ENCODE data around the gene SPA17.

The SPA17 gene

GRCh38 chr11:124725719-124726105 is 52.0 kb downstream of the SPA17 start:
- H3K4me3 ChIP-seq (ENCODE audit: low read depth, low read length): no peak overlapping the region
- in situ Hi-C loops (cut with HindIII; ENCODE audit: low sequenced_read_pairs): no loop called here
- no peak for TF ChIP-seq CTCF (IDR thresholded peaks at IDR 0.05; ENCODE audit: low read depth, low read length)
- peak; percentile 54 for DNase-seq (ENCODE audit: low read depth, low spot score)

GRCh38 chr11:124727474-124727873 is 53.8 kb downstream of the SPA17 start:
- no peak for TF ChIP-seq CTCF (IDR thresholded peaks at IDR 0.05; ENCODE audit: low read depth, low read length)
- H3K4me3 ChIP-seq (ENCODE audit: low read depth, low read length): no peak overlapping the region
- in situ Hi-C loops (cut with HindIII; ENCODE audit: low sequenced_read_pairs): no loop called here
- no peak for DNase-seq (ENCODE audit: low read depth, low spot score)

- no peak for DNase-seq (ENCODE audit: low read depth, low spot score)
- no peak overlapping the region for H3K4me3 ChIP-seq (ENCODE audit: low read depth, low read length)
- no peak for TF ChIP-seq CTCF (IDR thresholded peaks at IDR 0.05; ENCODE audit: low read depth, low read length)
- in situ Hi-C loops (cut with HindIII; ENCODE audit: low sequenced_read_pairs): no loop called here
These were observed 54.4 kb downstream of the SPA17 start for GRCh38 chr11:124728134-124728533.

- TF ChIP-seq CTCF (IDR thresholded peaks at IDR 0.05; ENCODE audit: low read depth, low read length): no peak
- no peak overlapping the region for H3K4me3 ChIP-seq (ENCODE audit: low read depth, low read length)
- in situ Hi-C loops (cut with HindIII; ENCODE audit: low sequenced_read_pairs): no loop called here
- no peak for DNase-seq (ENCODE audit: low read depth, low spot score)
These were observed 55.9 kb downstream of the SPA17 start for GRCh38 chr11:124729571-124729970.

- no peak for DNase-seq (ENCODE audit: low read depth, low spot score)
- no peak for TF ChIP-seq CTCF (IDR thresholded peaks at IDR 0.05; ENCODE audit: low read depth, low read length)
- in situ Hi-C loops (cut with HindIII; ENCODE audit: low sequenced_read_pairs): no loop called here
- H3K4me3 ChIP-seq (ENCODE audit: low read depth, low read length): no peak overlapping the region
These were observed 58.5 kb downstream of the SPA17 start for GRCh38 chr11:124732230-124732629.

GRCh38 chr11:124736736-124737135 is 63.0 kb downstream of the SPA17 start:
- no peak overlapping the region for H3K4me3 ChIP-seq (ENCODE audit: low read depth, low read length)
- no peak for TF ChIP-seq CTCF (IDR thresholded peaks at IDR 0.05; ENCODE audit: low read depth, low read length)
- in situ Hi-C loops (cut with HindIII; ENCODE audit: low sequenced_read_pairs): no loop called here
- DNase-seq (ENCODE audit: low read depth, low spot score): no peak

Measured in astrocyte of the spinal cord (primary cell).